Keratinocyte (primary cell): Measurements from ENCODE around the gene SALL4. TPM values are rescaled to one million over a fixed set of nuclear protein-coding genes. Genes with fewer than 3 reads are reported as not detected.

ENCODE experiments used
- DNase-seq: peaks from one replicate; pipeline ENCODE4 v3.0.0-alpha.2; 2011; ENCODE audit warnings: low read depth, missing footprints, low spot score
- FAIRE-seq: peaks from 2 replicates; lab custom pipeline; 2011; peaks lifted over from hg19 to GRCh38; lab: Jason Lieb, UNC
- H2AFZ ChIP-seq: 2 replicates; pipeline ENCODE4 v1.6.0; 2012; ENCODE audit warnings: low read length, control low read depth, inconsistent platforms; ENCODE audit not compliant: control insufficient read depth
- H3K27ac ChIP-seq: 2 replicates; pipeline ENCODE4 v1.5.1; 2011; ENCODE audit warnings: low read length; ENCODE audit not compliant: control insufficient read depth, insufficient read depth
- H3K27me3 ChIP-seq: 3 replicates; pipeline ENCODE4 v1.6.0; 2011; ENCODE audit warnings: low read length; ENCODE audit not compliant: control insufficient read depth, insufficient read depth; ENCODE audit errors: extremely low read depth
- H3K36me3 ChIP-seq, 2 experiments: 2 replicates in 1 of 2; 3 replicates in 1 of 2; pipeline ENCODE4 v1.5.1; 2011; ENCODE audit warnings: low read length in 2 of 2, mild to moderate bottlenecking in 1 of 2; ENCODE audit not compliant: control insufficient read depth in 2 of 2, insufficient read depth in 2 of 2; ENCODE audit errors: extremely low read depth in 1 of 2
- H3K4me1 ChIP-seq: 3 replicates; pipeline ENCODE4 v1.5.1; 2011; ENCODE audit warnings: low read length; ENCODE audit not compliant: control insufficient read depth, insufficient read depth; ENCODE audit errors: extremely low read depth
- H3K4me2 ChIP-seq: 3 replicates; pipeline ENCODE4 v1.6.0; 2011; ENCODE audit warnings: low read depth, low read length; ENCODE audit not compliant: control insufficient read depth, insufficient read depth; ENCODE audit errors: extremely low read depth
- H3K4me3 ChIP-seq, 3 experiments: fragments of 200-600 bp in 1 of 3; sonication (generic) in 1 of 3; 2 replicates in 2 of 3; 3 replicates in 1 of 3; pipeline ENCODE4 v1.5.1; 2011 to 2016; ENCODE audit warnings: low read length in 3 of 3, mild to moderate bottlenecking in 3 of 3, control low read depth in 2 of 3, inconsistent platforms in 1 of 3, low read depth in 1 of 3, mixed read lengths in 1 of 3, mixed run types in 1 of 3, moderate library complexity in 1 of 3; ENCODE audit not compliant: control insufficient read depth in 2 of 3, insufficient read depth in 2 of 3; ENCODE audit errors: extremely low read depth in 1 of 3
- H3K79me2 ChIP-seq: 2 replicates; pipeline ENCODE4 v1.6.0; 2012; ENCODE audit warnings: low read length; ENCODE audit not compliant: control insufficient read depth, insufficient read depth
- H3K9ac ChIP-seq: 3 replicates; pipeline ENCODE4 v1.6.0; 2011; ENCODE audit warnings: low read length; ENCODE audit not compliant: control insufficient read depth, insufficient read depth; ENCODE audit errors: extremely low read depth
- H3K9me1 ChIP-seq: 3 replicates; pipeline ENCODE4 v1.6.0; 2011; ENCODE audit warnings: low read length; ENCODE audit not compliant: control insufficient read depth, insufficient read depth; ENCODE audit errors: extremely low read depth
- H3K9me3 ChIP-seq: 2 replicates; pipeline ENCODE4 v1.5.1; 2012; ENCODE audit warnings: low read depth, low read length; ENCODE audit not compliant: control insufficient read depth
- H4K20me1 ChIP-seq: 3 replicates; pipeline ENCODE4 v1.6.0; 2011; ENCODE audit warnings: low read length; ENCODE audit not compliant: control insufficient read depth, insufficient read depth; ENCODE audit errors: extremely low read depth
- EZH2 ChIP-seq: IDR thresholded peaks from one replicate; pipeline ENCODE4 v1.6.1; 2012; ENCODE audit warnings: inconsistent platforms, mild to moderate bottlenecking, low read length, moderate library complexity
- dilution Hi-C: fragments of 300-500 bp; cut with MboI; formaldehyde crosslinking; loops from one replicate; pipeline ENCODE4 v1.7.0; 2020; ENCODE audit warnings: low sequenced_read_pairs; ENCODE audit not compliant: extremely low pct_ligation_motif_present
- polyA plus RNA-seq, 5 experiments: library from polyadenylated mRNA; depleted of rRNA in 3 of 5; stranded (reverse) in 3 of 5; stranded (forward) in 1 of 5; unstranded in 1 of 5; fragments of >200 nt; gene quantifications; 1 replicate in 1 of 5; 2 replicates in 3 of 5; 3 replicates in 1 of 5; pipeline versions ENCODE4 v1.2.1 to v1.2.3, GENCODE V29; 2011 to 2012; ENCODE audit warnings: missing spikeins in 2 of 5, low read depth in 1 of 5, low replicate concordance in 1 of 5
- TF ChIP-seq, protein P1 (sequence below), 3 experiments: IDR thresholded peaks in 1 of 3; conservative IDR thresholded peaks in 1 of 3; optimal IDR thresholded peaks in 1 of 3; 2 replicates in 2 of 3; 3 replicates in 1 of 3; pipeline versions ENCODE3 to v1.5.1; 2011; ENCODE audit warnings: low read length in 3 of 3, mild to moderate bottlenecking in 3 of 3, moderate library complexity in 2 of 3, control low read depth in 1 of 3, inconsistent platforms in 1 of 3; ENCODE audit not compliant: insufficient read depth in 2 of 3; ENCODE audit errors: extremely low read depth in 1 of 3

The SALL4 gene
- polyA plus RNA-seq, 1 donor (not counting 4 experiments of a cell fraction or from before 2014, with no cell fraction given) = 0.04 TPM

GRCh38 chr20:51768759-51769517 is 33.4 kb downstream of the SALL4 start:
- no peak overlapping the region for H3K4me2 ChIP-seq
- no peaks in the 10 kb centered on the region for H4K20me1 ChIP-seq
- H3K4me3 ChIP-seq = no peak overlapping the region
- TF ChIP-seq, protein P1, sequence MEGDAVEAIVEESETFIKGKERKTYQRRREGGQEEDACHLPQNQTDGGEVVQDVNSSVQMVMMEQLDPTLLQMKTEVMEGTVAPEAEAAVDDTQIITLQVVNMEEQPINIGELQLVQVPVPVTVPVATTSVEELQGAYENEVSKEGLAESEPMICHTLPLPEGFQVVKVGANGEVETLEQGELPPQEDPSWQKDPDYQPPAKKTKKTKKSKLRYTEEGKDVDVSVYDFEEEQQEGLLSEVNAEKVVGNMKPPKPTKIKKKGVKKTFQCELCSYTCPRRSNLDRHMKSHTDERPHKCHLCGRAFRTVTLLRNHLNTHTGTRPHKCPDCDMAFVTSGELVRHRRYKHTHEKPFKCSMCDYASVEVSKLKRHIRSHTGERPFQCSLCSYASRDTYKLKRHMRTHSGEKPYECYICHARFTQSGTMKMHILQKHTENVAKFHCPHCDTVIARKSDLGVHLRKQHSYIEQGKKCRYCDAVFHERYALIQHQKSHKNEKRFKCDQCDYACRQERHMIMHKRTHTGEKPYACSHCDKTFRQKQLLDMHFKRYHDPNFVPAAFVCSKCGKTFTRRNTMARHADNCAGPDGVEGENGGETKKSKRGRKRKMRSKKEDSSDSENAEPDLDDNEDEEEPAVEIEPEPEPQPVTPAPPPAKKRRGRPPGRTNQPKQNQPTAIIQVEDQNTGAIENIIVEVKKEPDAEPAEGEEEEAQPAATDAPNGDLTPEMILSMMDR (optimal IDR thresholded peaks at IDR 0.05 in 1 of 3, IDR thresholded peaks at IDR 0.05 in 1 of 3, conservative IDR thresholded peaks at IDR 0.05 in 1 of 3; ENCODE audit: extremely low read depth in 1 of 3, insufficient read depth in 2 of 3, low read length in 3 of 3) = no peak
- TF ChIP-seq EZH2 = peak; percentile 63
- peaks cover 13% of the 10 kb centered on the region for H3K4me1 ChIP-seq
- H3K27ac ChIP-seq = no peak overlapping the region
- H3K9me1 ChIP-seq = no peaks in the 10 kb centered on the region
- no peaks in the 10 kb centered on the region for H3K36me3 ChIP-seq
- no peaks in the 10 kb centered on the region for H3K79me2 ChIP-seq
- no peaks in the 10 kb centered on the region for H3K9me3 ChIP-seq
- no peak for DNase-seq
- FAIRE-seq = no peak
- no peak overlapping the region for H2AFZ ChIP-seq
- H3K27me3 ChIP-seq = peaks cover 5% of the 10 kb centered on the region
- dilution Hi-C loops = no loop called here
- no peak overlapping the region for H3K9ac ChIP-seq

DNA sequence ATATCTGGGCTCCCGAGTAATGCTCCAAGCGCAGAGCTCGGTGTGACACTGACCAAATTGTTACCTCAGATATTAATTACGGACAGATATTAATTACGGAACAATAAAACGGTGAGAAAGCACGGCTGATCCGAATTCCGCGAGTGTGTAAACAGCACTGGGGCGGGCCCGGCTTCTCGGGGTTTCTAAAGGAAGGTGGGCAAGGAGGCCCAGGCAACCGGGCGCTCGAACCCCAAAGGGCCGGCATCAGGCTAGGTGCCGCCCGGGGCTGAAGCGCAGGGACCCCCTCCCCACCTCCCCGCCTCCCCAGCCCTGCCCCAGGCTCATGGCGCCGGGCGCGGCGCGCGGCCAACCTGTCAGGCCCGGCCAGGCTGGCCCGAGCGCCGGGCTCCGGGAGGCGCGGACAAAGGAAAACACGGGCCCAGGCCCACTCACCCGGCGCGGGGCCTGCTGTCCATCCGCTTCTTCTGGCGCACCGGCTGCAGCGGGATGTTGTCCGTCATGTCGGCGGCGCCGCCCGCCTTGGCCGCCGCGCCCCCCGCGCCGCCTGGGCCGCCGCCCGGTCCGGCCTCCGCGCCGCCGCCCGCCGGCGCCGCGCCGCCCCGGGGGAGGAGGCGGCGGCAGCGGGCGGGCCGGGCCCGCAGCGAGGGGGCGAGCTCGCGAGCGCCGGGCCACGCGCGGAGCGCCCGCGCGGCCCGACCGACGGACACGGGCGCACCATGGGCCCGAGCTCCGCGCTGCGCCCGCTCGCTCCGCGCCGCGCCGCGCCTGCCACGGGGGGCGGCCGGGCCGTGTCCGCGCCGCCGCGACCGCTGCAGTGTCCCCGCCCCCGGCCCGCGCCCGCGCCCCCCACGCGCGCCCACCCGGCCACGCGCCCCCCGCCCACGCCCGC is 34.2 kb downstream of the SALL4 start, which contains the start of gene ATP9A:
ATP9A (minus strand) TSS at position 524 of the 892 bp plus-strand sequence; CDS start at position 503, 21 bp downstream.
- Histone ChIP-seq H3K36me3 (no peaks in the 10 kb centered on the region), H3K4me1 (peaks cover 13% of the 10 kb centered on the region), H3K9me3 (no peaks in the 10 kb centered on the region), H3K27ac (peak within 1 kb of the TSS; percentile 2), H3K4me2 (peak within 1 kb of the TSS; percentile 93), H2AFZ (peak within 1 kb of the TSS; percentile 50), H3K27me3 (peaks cover 5% of the 10 kb centered on the region), H3K9ac (peak within 1 kb of the TSS; percentile 74), H3K9me1 (no peaks in the 10 kb centered on the region), H3K79me2 (no peaks in the 10 kb centered on the region), H4K20me1 (no peaks in the 10 kb centered on the region), H3K4me3 (peak within 1 kb of the TSS; percentile 67 to 74 (median 74))
- TF ChIP-seq, protein P1 (optimal IDR thresholded peaks at IDR 0.05 in 1 of 3, IDR thresholded peaks at IDR 0.05 in 1 of 3, conservative IDR thresholded peaks at IDR 0.05 in 1 of 3; ENCODE audit: extremely low read depth in 1 of 3, insufficient read depth in 2 of 3, low read length in 3 of 3) = no peak
- no peak for TF ChIP-seq EZH2
- FAIRE-seq = no peak
- dilution Hi-C loops = no loop called here
- DNase-seq = no peak
